HepG2 (cell line): ENCODE results near the gene BAHCC1. TPM values are rescaled to one million over a fixed set of nuclear protein-coding genes. Genes with fewer than 3 reads are reported as not detected.
A peak's percentile ranks its signal among the peaks of the same experiment; 100 is the strongest.

Experiments
- BRD4 ChIP-seq: sonication (generic); formaldehyde crosslinking; IDR thresholded peaks from 2 replicates; pipeline ENCODE4 v1.4.0; 2020; ENCODE audit warnings: missing genetic modification reagents
- CAMTA2 ChIP-seq: sonication (generic); formaldehyde crosslinking; IDR thresholded peaks from 2 replicates; pipeline ENCODE4 v1.4.0; 2020; ENCODE audit warnings: mild to moderate bottlenecking, missing genetic modification reagents, borderline replicate concordance
- FOSL1 ChIP-seq: sonication (generic); formaldehyde crosslinking; IDR thresholded peaks from 2 replicates; pipeline ENCODE4 v1.9.0; 2021; ENCODE audit warnings: missing genetic modification reagents, borderline replicate concordance
- HNRNPH1 ChIP-seq: fragments of 200-400 bp; formaldehyde crosslinking; optimal IDR thresholded peaks from 2 replicates; pipeline ENCODE3; 2017; ENCODE audit warnings: mild to moderate bottlenecking, low read depth, low read length
- KLF11 ChIP-seq: IDR thresholded peaks from 2 replicates; pipeline ENCODE4 v1.6.1; 2016; ENCODE audit warnings: missing compliant biosample characterization
- MIER2 ChIP-seq: IDR thresholded peaks from 2 replicates; pipeline ENCODE4 v1.6.1; 2016; ENCODE audit warnings: missing biosample characterization, missing genetic modification reagents
- SALL1 ChIP-seq: sonication (generic); formaldehyde crosslinking; IDR thresholded peaks from 2 replicates; pipeline ENCODE4 v1.8.0; 2022; ENCODE audit warnings: mild to moderate bottlenecking, missing genetic modification reagents
- ZFX ChIP-seq: sonication (generic); formaldehyde crosslinking; IDR thresholded peaks from 2 replicates; pipeline ENCODE4 v1.4.0; 2020; ENCODE audit warnings: mild to moderate bottlenecking, low read depth, missing genetic modification reagents, moderate library complexity
- ZNF251 ChIP-seq: sonication (generic); formaldehyde crosslinking; IDR thresholded peaks from 2 replicates; pipeline ENCODE4 v1.9.0; 2021; ENCODE audit warnings: mild to moderate bottlenecking, missing genetic modification reagents
- ZNF644 ChIP-seq: IDR thresholded peaks from 2 replicates; pipeline ENCODE4 v1.6.1; 2016; ENCODE audit warnings: low read depth
- ZNF747 ChIP-seq: sonication (generic); formaldehyde crosslinking; IDR thresholded peaks from 2 replicates; pipeline ENCODE4 v1.8.1; 2023; ENCODE audit warnings: missing genetic modification reagents, mild to moderate bottlenecking, borderline replicate concordance
- polyA plus RNA-seq, 8 experiments: library from polyadenylated mRNA; depleted of rRNA in 3 of 8; stranded (reverse) in 7 of 8; unstranded in 1 of 8; fragments of >200 nt; fragmentation: Illumina TruSeq in 4 of 8; extraction: Trizol in 4 of 8; gene quantifications; 2 replicates each; pipeline versions ENCODE4 v1.2.1 to v1.2.3, GENCODE V29; 2011 to 2016; ENCODE audit warnings: low read depth in 4 of 8, missing spikeins in 1 of 8, mixed read lengths in 1 of 8; ENCODE audit not compliant: insufficient read depth in 1 of 8
- total RNA-seq, 5 experiments: library from RNA; depleted of rRNA; stranded (reverse); fragments of >200 nt; fragmentation: Illumina TruSeq; extraction: Trizol; gene quantifications; 2 replicates each; pipeline ENCODE4 v1.2.3, GENCODE V29; 2016; ENCODE audit warnings: low read depth in 1 of 5
- TF ChIP-seq, protein P1 (sequence below): sonication (generic); formaldehyde crosslinking; conservative IDR thresholded peaks from 2 replicates; pipeline ENCODE4 v1.4.0; 2020; ENCODE audit warnings: missing genetic modification reagents
- TF ChIP-seq, protein P2 (sequence below): sonication (generic); formaldehyde crosslinking; IDR thresholded peaks from 2 replicates; pipeline ENCODE4 v1.5.0; 2020; ENCODE audit warnings: mild to moderate bottlenecking, missing genetic modification reagents, borderline replicate concordance
- TF ChIP-seq, protein P3 (sequence below): sonication (generic); formaldehyde crosslinking; conservative IDR thresholded peaks from 2 replicates; pipeline ENCODE4 v1.4.0; 2020; ENCODE audit warnings: missing genetic modification reagents
- TF ChIP-seq, protein P4 (sequence below): sonication (generic); formaldehyde crosslinking; IDR thresholded peaks from 2 replicates; pipeline ENCODE4 v1.4.0; 2020; ENCODE audit warnings: missing genetic modification reagents, mild to moderate bottlenecking, borderline replicate concordance
- TF ChIP-seq, protein P5 (sequence below): sonication (generic); formaldehyde crosslinking; IDR thresholded peaks from 2 replicates; pipeline ENCODE4 v1.8.1; 2023; ENCODE audit warnings: mild to moderate bottlenecking, moderate library complexity, missing genetic modification reagents
- TF ChIP-seq, protein P6 (sequence below): sonication (generic); formaldehyde crosslinking; IDR thresholded peaks from 2 replicates; pipeline ENCODE4 v1.8.0; 2022; ENCODE audit warnings: low read depth, missing genetic modification reagents

The BAHCC1 gene
- total and polyA plus RNA-seq, 2 of the 13 experiments (the other 11 are each of a cell fraction or from before 2014, with no cell fraction given), result 1.4 to 1.7 TPM

DNA sequence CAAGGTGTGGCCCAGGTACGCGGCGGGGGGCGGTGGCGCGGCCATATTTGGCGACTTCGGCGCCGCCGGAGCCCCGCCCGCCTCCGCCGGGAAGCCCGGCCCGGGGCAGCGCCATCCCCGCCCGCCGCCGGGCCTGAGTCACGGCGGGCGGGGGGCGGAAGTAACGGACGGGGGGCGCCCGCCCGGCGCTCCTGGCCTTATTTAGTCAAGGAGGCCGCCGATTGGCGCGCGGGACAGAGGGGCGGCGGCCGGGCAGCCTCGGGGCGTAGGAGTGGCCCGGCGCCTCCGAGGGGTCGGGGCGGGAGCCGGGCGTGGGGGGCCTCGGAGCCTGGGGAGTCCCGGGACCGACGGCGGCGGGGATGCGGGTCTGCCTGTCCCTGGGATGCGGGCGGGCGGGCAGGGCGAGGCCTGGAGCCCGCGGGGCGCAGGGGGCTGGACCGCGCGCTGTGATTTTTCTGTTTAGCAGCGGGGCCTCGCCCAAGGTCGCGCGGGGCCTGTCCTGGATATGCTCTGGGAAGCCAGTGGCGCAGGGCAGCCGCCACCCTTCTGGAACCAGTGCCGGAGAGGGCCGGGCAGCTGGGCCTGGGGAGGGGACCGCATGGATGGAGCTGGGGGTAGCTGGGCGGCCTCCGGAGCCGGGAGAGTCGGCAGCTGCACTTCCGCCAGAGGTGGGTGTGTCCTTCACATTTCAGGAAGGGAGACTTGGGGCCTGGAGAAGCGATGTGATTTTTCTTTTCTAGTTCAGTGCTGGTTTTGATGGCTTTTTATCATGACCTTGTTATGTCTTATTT, 119.7 kb downstream of the BAHCC1 start (continued):
- TF ChIP-seq, protein P1, sequence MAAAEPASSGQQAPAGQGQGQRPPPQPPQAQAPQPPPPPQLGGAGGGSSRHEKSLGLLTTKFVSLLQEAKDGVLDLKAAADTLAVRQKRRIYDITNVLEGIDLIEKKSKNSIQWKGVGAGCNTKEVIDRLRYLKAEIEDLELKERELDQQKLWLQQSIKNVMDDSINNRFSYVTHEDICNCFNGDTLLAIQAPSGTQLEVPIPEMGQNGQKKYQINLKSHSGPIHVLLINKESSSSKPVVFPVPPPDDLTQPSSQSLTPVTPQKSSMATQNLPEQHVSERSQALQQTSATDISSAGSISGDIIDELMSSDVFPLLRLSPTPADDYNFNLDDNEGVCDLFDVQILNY (CRISPR knock-in tag), result no peak
- TF ChIP-seq BRD4 (0 out of 2 replicates have a peak, but pooled peaks have one; percentile 15), ZNF747 (CRISPR knock-in tag) (no peak), CAMTA2 (CRISPR knock-in tag) (0 out of 2 replicates have a peak, but pooled peaks have one; percentile 35), KLF11 (CRISPR knock-in tag) (no peak), HNRNPH1 (no peak), ZFX (CRISPR knock-in tag) (peak; percentile 79), SALL1 (CRISPR knock-in tag) (peak; percentile 48; the same call in 1 of the 2 replicates), ZNF251 (no peak), MIER2 (no peak), FOSL1 (CRISPR knock-in tag) (no peak), ZNF644 (CRISPR knock-in tag) (no peak)
- TF ChIP-seq, protein P2, sequence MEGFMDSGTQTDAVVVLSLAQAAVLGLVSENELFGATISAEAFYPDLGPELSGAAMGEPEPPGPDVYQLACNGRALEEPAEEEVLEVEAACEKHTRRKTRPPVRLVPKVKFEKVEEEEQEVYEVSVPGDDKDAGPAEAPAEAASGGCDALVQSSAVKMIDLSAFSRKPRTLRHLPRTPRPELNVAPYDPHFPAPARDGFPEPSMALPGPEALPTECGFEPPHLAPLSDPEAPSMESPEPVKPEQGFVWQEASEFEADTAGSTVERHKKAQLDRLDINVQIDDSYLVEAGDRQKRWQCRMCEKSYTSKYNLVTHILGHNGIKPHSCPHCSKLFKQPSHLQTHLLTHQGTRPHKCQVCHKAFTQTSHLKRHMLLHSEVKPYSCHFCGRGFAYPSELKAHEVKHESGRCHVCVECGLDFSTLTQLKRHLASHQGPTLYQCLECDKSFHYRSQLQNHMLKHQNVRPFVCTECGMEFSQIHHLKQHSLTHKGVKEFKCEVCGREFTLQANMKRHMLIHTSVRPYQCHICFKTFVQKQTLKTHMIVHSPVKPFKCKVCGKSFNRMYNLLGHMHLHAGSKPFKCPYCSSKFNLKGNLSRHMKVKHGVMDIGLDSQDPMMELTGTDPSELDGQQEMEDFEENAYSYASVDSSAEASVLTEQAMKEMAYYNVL (CRISPR knock-in tag), result peak; percentile 46
- TF ChIP-seq, protein P3, sequence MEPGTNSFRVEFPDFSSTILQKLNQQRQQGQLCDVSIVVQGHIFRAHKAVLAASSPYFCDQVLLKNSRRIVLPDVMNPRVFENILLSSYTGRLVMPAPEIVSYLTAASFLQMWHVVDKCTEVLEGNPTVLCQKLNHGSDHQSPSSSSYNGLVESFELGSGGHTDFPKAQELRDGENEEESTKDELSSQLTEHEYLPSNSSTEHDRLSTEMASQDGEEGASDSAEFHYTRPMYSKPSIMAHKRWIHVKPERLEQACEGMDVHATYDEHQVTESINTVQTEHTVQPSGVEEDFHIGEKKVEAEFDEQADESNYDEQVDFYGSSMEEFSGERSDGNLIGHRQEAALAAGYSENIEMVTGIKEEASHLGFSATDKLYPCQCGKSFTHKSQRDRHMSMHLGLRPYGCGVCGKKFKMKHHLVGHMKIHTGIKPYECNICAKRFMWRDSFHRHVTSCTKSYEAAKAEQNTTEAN (CRISPR knock-in tag), result peak; percentile 40; the same call in 1 of the 2 replicates
- TF ChIP-seq, protein P4, sequence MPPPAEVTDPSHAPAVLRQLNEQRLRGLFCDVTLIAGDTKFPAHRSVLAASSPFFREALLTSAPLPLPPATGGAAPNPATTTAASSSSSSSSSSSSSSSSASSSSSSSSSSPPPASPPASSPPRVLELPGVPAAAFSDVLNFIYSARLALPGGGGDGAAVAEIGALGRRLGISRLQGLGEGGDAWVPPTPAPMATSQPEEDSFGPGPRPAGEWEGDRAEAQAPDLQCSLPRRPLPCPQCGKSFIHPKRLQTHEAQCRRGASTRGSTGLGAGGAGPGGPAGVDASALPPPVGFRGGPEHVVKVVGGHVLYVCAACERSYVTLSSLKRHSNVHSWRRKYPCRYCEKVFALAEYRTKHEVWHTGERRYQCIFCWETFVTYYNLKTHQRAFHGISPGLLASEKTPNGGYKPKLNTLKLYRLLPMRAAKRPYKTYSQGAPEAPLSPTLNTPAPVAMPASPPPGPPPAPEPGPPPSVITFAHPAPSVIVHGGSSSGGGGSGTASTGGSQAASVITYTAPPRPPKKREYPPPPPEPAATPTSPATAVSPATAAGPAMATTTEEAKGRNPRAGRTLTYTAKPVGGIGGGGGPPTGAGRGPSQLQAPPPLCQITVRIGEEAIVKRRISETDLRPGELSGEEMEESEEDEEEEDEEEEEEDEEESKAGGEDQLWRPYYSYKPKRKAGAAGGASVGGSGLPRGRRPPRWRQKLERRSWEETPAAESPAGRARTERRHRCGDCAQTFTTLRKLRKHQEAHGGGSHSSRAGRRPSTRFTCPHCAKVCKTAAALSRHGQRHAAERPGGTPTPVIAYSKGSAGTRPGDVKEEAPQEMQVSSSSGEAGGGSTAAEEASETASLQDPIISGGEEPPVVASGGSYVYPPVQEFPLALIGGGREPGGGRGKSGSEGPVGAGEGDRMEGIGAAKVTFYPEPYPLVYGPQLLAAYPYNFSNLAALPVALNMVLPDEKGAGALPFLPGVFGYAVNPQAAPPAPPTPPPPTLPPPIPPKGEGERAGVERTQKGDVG (CRISPR knock-in tag), result no peak
- TF ChIP-seq, protein P5, sequence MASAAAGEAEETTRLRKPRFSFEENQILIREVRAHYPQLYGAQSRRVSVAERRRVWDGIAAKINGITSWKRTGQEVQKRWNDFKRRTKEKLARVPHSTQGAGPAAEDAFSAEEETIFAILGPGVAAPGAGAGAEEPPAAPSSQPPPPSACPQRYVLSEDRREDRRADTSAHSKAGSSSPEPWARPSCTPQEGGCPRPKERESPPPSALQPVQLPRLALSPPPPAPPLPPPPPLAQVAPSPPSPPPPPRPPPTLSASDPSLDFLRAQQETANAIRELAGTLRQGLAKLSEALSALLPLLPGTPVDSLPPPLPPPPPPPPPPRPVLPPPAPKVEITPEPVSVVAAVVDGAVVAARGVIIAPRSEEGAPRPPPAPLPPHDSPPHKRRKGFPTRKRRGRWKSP (CRISPR knock-in tag), result no peak
- TF ChIP-seq, protein P6, sequence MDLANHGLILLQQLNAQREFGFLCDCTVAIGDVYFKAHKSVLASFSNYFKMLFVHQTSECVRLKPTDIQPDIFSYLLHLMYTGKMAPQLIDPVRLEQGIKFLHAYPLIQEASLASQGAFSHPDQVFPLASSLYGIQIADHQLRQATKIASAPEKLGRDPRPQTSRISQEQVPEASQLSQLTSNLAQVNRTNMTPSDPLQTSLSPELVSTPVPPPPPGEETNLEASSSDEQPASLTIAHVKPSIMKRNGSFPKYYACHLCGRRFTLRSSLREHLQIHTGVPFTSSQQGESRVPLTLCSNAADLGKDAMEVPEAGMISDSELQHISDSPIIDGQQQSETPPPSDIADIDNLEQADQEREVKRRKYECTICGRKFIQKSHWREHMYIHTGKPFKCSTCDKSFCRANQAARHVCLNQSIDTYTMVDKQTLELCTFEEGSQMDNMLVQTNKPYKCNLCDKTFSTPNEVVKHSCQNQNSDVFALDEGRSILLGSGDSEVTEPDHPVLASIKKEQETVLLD, result peak; percentile 100
